Nephron (organoid): ENCODE data around the gene CELF4.

ENCODE experiments used
- H3K27ac Mint-ChIP-seq, 3 experiments: 2 replicates each; pipeline ENCODE4 v1.8.0; 2020; ENCODE audit warnings: mixed read lengths in 3 of 3, mild to moderate bottlenecking in 2 of 3, moderate library complexity in 1 of 3
- H3K27me3 Mint-ChIP-seq: 2 replicates; pipeline ENCODE4 v1.8.0; 2021; ENCODE audit warnings: low read depth, mild to moderate bottlenecking, moderate library complexity, mixed read lengths
- H3K36me3 Mint-ChIP-seq: 2 replicates; pipeline ENCODE4 v1.8.0; 2020; ENCODE audit warnings: low read depth, mixed read lengths
- H3K4me1 Mint-ChIP-seq: 2 replicates; pipeline ENCODE4 v1.8.0; 2020; ENCODE audit warnings: mixed read lengths
- H3K4me3 Mint-ChIP-seq, 3 experiments: 2 replicates each; pipeline ENCODE4 v1.8.0; 2020; ENCODE audit warnings: mild to moderate bottlenecking in 3 of 3, mixed read lengths in 3 of 3, moderate library complexity in 2 of 3
- H3K9me3 Mint-ChIP-seq: 2 replicates; pipeline ENCODE4 v1.8.0; 2020; ENCODE audit warnings: mixed read lengths
- TF ChIP-seq, protein P1 (sequence below), 3 experiments: fragments of 200-600 bp; sonication (generic); IDR thresholded peaks; one replicate each; pipeline ENCODE4 v1.5.0; 2021; ENCODE audit warnings: antibody characterized with exemption in 3 of 3; ENCODE audit not compliant: unreplicated experiment in 3 of 3

CELF4 gene

GRCh38 chr18:37452015-37452414 is 113.6 kb downstream of the CELF4 start:
- H3K36me3 Mint-ChIP-seq = no peaks in the 10 kb centered on the region
- no peaks in the 10 kb centered on the region for H3K9me3 Mint-ChIP-seq
- H3K4me3 Mint-ChIP-seq = no peak overlapping the region
- H3K27me3 Mint-ChIP-seq = peaks cover 14% of the 10 kb centered on the region
- H3K27ac Mint-ChIP-seq = peak overlapping the region in 2 of 3 experiments; percentile 73 to 99
- H3K4me1 Mint-ChIP-seq = peaks cover 59% of the 10 kb centered on the region
- TF ChIP-seq, protein P1, sequence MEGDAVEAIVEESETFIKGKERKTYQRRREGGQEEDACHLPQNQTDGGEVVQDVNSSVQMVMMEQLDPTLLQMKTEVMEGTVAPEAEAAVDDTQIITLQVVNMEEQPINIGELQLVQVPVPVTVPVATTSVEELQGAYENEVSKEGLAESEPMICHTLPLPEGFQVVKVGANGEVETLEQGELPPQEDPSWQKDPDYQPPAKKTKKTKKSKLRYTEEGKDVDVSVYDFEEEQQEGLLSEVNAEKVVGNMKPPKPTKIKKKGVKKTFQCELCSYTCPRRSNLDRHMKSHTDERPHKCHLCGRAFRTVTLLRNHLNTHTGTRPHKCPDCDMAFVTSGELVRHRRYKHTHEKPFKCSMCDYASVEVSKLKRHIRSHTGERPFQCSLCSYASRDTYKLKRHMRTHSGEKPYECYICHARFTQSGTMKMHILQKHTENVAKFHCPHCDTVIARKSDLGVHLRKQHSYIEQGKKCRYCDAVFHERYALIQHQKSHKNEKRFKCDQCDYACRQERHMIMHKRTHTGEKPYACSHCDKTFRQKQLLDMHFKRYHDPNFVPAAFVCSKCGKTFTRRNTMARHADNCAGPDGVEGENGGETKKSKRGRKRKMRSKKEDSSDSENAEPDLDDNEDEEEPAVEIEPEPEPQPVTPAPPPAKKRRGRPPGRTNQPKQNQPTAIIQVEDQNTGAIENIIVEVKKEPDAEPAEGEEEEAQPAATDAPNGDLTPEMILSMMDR (IDR thresholded peaks at IDR 0.05; ENCODE audit: unreplicated experiment in 3 of 3) = no peak

DNA sequence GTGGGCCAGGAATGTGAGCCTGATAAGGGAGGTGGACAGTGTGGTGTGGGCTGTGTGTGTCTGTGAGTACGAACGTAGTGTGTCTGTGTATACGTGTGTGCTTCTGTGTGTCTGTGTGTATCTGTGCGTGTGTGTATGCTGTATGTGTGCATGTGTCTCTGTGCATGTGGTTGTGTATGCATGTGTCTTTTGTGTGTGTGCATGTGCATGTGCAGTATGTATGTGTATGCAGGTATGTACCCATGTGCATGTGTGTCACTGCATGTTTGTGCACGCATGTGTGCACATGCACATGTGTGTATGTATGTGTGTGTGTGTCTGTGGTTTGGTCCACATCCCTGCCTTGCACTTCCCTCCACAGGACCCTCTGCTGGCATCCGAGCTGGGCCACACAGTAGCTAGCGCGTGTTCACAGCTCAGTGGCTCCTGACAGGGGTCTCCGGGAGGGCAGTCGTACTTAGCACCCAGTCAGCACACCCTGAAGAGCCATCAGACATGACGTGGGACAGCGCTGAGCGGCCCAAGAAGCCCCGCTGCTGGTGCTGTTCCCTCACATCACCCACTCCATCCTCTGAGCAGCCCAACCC is 114.3 kb downstream of the CELF4 start:
- no peaks in the 10 kb centered on the region for H3K36me3 Mint-ChIP-seq
- peak overlapping the region; percentile 74 to 89 (median 86) for H3K27ac Mint-ChIP-seq
- TF ChIP-seq, protein P1 (IDR thresholded peaks at IDR 0.05; ENCODE audit: unreplicated experiment in 3 of 3) = no peak

DNA sequence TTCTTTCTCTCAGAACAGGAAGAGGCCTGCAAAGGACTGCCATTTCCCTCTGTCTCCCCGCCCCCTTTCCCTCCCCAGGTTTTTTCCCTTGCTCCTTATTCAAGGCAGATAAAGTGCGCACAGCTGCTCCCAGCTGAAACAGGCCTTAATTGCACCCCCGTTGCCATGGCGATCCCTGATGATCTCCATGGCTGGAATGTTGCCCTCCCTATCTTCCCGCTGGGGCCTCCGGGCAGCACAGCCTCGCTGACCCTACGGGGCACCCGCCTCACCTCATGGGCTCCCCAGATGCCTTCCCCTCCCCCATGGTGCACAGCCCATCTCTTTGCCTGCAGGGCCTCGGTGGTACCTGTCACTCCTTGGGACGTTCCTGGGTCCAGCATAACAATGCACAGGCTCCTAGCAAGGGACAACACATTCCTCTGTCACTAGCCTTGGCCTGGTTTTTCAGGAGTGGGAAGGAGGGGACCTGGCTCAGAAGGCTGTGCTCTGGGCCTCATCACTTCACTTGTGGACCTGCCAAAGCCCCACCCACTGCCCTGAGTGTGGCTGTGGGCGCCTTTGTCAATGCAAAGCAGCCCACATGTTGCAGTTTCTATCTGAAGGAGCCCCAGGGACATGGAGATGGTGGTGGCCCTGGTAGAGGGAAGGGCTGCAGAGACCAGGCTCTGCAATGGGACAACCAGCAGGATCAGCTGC is 115.0 kb downstream of the CELF4 start:
- TF ChIP-seq, protein P1 (IDR thresholded peaks at IDR 0.05; ENCODE audit: unreplicated experiment in 3 of 3) = no peak
- no peaks in the 10 kb centered on the region for H3K9me3 Mint-ChIP-seq
- peak overlapping the region; percentile 74 to 89 (median 86) for H3K27ac Mint-ChIP-seq
- no peaks in the 10 kb centered on the region for H3K36me3 Mint-ChIP-seq
- peaks cover 14% of the 10 kb centered on the region for H3K27me3 Mint-ChIP-seq
- peaks cover 59% of the 10 kb centered on the region for H3K4me1 Mint-ChIP-seq
- H3K4me3 Mint-ChIP-seq = peak overlapping the region in 2 of 3 experiments; percentile 21 to 45

More for the DNA sequence above, 114.3 kb downstream of the CELF4 start:
- H3K27me3 Mint-ChIP-seq = peaks cover 14% of the 10 kb centered on the region
- peaks cover 59% of the 10 kb centered on the region for H3K4me1 Mint-ChIP-seq
- H3K4me3 Mint-ChIP-seq = peak overlapping the region in 1 of 3 experiments; percentile 45
- no peaks in the 10 kb centered on the region for H3K9me3 Mint-ChIP-seq

DNA sequence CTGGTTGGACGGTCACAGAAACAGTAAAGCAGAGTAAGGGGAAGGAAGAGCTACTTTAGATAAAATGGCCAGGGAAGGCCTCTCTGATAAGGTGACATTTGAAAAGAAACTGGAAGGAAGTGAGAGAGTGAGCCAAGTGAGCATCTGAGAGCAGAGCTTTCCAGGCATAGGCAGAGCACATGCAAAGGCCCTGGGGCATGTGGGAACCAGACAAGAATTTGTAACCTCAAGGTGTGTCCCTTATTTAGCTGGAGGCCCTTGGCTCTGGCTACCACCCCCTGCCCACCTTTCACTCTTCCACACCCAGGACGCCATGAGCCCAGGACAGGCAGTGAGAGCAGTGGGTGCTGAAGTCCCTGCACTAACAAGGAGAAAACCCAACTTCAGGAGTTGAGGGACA is 116.0 kb downstream of the CELF4 start:
- peak overlapping the region; percentile 7 to 89 (median 74) for H3K27ac Mint-ChIP-seq
- no peaks in the 10 kb centered on the region for H3K9me3 Mint-ChIP-seq
- H3K4me1 Mint-ChIP-seq = peaks cover 57% of the 10 kb centered on the region
- H3K27me3 Mint-ChIP-seq = peaks cover 21% of the 10 kb centered on the region
- H3K4me3 Mint-ChIP-seq = peak overlapping the region in 1 of 3 experiments; percentile 9
- no peaks in the 10 kb centered on the region for H3K36me3 Mint-ChIP-seq
- TF ChIP-seq, protein P1 (IDR thresholded peaks at IDR 0.05; ENCODE audit: unreplicated experiment in 3 of 3) = no peak

GRCh38 chr18:37448946-37449345 is 116.7 kb downstream of the CELF4 start:
- no peaks in the 10 kb centered on the region for H3K9me3 Mint-ChIP-seq
- peaks cover 58% of the 10 kb centered on the region for H3K4me1 Mint-ChIP-seq
- TF ChIP-seq, protein P1 (IDR thresholded peaks at IDR 0.05; ENCODE audit: unreplicated experiment in 3 of 3) = no peak
- peak overlapping the region in 2 of 3 experiments; percentile 30 to 74 for H3K27ac Mint-ChIP-seq
- peaks cover 23% of the 10 kb centered on the region for H3K27me3 Mint-ChIP-seq
- no peaks in the 10 kb centered on the region for H3K36me3 Mint-ChIP-seq
- H3K4me3 Mint-ChIP-seq = no peak overlapping the region
